Measurements from ENCODE around the gene SRSF1.

Gene SRSF1

DNA sequence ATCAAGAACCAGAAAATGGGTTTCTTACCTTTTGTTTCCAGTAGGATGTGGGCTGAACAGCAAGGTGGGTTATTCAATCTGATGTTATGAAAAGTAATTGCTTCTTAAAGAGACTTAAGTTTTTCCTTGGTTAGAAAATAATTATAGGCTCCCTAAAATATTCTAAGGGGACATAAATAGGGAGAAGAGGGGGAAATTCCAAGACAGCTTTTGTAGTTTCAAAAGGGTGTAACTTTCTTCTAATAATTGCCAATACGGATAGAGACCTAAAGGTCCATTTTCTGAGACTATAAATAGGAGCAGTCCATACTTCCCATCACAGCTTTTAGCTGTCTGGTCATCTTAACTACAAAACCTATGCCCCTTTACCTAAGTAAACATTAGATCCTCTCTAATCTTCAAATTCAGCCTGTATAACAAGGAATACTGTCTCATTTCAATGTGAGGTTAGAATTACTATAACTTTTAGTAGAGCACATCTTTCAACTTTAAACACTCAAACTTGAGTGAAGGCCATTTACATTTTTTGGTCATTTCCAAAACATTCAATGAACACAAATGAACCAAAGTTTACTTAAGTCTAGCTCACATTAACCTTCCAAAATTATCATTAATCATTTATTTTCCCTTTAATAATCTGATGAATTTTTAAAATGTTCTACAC, 5.5 kb downstream of the SRSF1 start:
- TF ChIP-seq CTCF (IDR thresholded peaks at IDR 0.05; ENCODE audit: control extremely low read depth, extremely low read depth, low read depth, missing control alignments) = no peak
- ChIA-PET CTCF (interaction anchor here (0.9 to 16.6 kb wide), 7 partner anchors 11 to 169 kb away, joined by 3 to 478 read pairs (median 5); partner anchors contain the start of genes MRPS23 and VEZF1), POLR2A (interaction anchor here (1.3 to 1.4 kb wide), 2 partner anchors 102 to 146 kb away, joined by 3 to 9 read pairs; no protein-coding TSS in a partner anchor)
- no peak for DNase-seq (ENCODE audit: extremely low spot score)

DNA sequence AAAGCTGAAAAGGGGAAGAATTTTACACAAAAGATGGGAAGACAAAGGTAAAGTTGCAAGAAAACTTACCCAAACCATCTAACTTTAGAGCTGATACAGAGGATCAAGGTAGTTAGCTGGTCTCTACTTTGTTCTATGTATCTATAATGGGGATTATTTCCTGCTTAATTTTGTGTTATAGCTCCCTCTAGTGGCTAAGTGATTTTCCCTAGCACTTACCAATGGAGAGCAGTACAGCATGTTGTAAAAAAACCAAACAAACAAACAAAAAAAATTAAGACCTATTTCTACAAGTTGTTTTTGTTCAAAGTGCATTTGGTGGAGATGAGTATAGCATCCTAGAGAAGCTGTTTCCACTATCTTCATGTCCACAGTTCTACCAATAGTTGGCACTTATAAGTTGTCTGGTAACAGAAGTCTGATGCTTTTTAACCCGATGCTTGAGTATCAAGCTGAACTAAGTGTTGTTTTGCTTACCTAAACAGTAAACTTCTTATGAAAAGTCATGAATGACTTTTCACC, 7.5 kb downstream of the SRSF1 start:
- TF ChIP-seq CTCF (IDR thresholded peaks at IDR 0.05; ENCODE audit: control extremely low read depth, extremely low read depth, low read depth, missing control alignments) = peak; percentile 74
- DNase-seq (ENCODE audit: extremely low spot score) = peak; percentile 40
- CTCF ChIA-PET = interaction anchor here (0.6 to 16.6 kb wide), 47 partner anchors 8 to 756 kb away, joined by 3 to 478 read pairs (median 4); partner anchors contain the start of genes CUEDC1, MRPS23 and VEZF1
- POLR2A ChIA-PET = interaction anchor here (0.6 to 1.6 kb wide), 5 partner anchors 8 to 1534 kb away, joined by 3 to 6 read pairs (median 4); partner anchors contain the start of genes SRSF1 and VEZF1

GRCh38 chr17:57999010-57999495, 8.0 kb downstream of the SRSF1 start:
- DNase-seq (ENCODE audit: extremely low spot score) = no peak
- POLR2A ChIA-PET = interaction anchor here (0.6 to 1.6 kb wide), 5 partner anchors 8 to 1533 kb away, joined by 3 to 6 read pairs (median 4); partner anchors contain the start of genes SRSF1 and VEZF1
- CTCF ChIA-PET = interaction anchor here (0.6 to 16.6 kb wide), 43 partner anchors 9 to 755 kb away, joined by 3 to 478 read pairs (median 5); partner anchors contain the start of genes CUEDC1, MRPS23 and VEZF1
- no peak for TF ChIP-seq CTCF (IDR thresholded peaks at IDR 0.05; ENCODE audit: control extremely low read depth, extremely low read depth, low read depth, missing control alignments)

- CTCF ChIA-PET = interaction anchor here (0.7 to 16.6 kb wide), 15 partner anchors 7 to 137 kb away, joined by 3 to 478 read pairs (median 6); partner anchors contain the start of genes MRPS23, SRSF1 and VEZF1
- no peak for DNase-seq (ENCODE audit: extremely low spot score)
- POLR2A ChIA-PET = interaction anchor here (0.5 to 1.9 kb wide), 4 partner anchors 9 to 100 kb away, joined by 3 to 8 read pairs (median 4); partner anchors contain the start of gene SRSF1
Measured at GRCh38 chr17:57997085-57997809, 9.8 kb downstream of the SRSF1 start.

GRCh38 chr17:57995076-57995956, 11.7 kb downstream of the SRSF1 start:
- ChIA-PET POLR2A (interaction anchor here (0.5 to 1.9 kb wide), 3 partner anchors 12 to 534 kb away, joined by 3 to 8 read pairs (median 3); partner anchors contain the start of gene SRSF1), CTCF (interaction anchor here (1.0 to 16.6 kb wide), 10 partner anchors 10 to 135 kb away, joined by 3 to 478 read pairs (median 6); partner anchors contain the start of genes CUEDC1, MRPS23 and SRSF1)
- TF ChIP-seq CTCF (IDR thresholded peaks at IDR 0.05; ENCODE audit: control extremely low read depth, extremely low read depth, low read depth, missing control alignments) = peak; percentile 62
- DNase-seq (ENCODE audit: extremely low spot score) = peak; percentile 64

More at GRCh38 chr17:57997085-57997809, 9.8 kb downstream of the SRSF1 start:
- TF ChIP-seq CTCF (IDR thresholded peaks at IDR 0.05; ENCODE audit: control extremely low read depth, extremely low read depth, low read depth, missing control alignments) = no peak

Measured in GM10248 (cell line).